RWPE2 (cell line): Measurements from ENCODE around the gene SPATA16.
"Not testable (repeated sequence)": the region's sequence is repeated elsewhere in the genome, so short reads cannot be mapped to it uniquely, and the experiment has no call there.

Source experiments
- ATAC-seq: fragments of 200-7000 bp; cut with Tn5 transposase; 3 replicates; pipeline ENCODE4 v1.9.1; 2021; ENCODE audit warnings: low read depth
- DNase-seq: peaks from one replicate; pipeline ENCODE4 v3.0.0-alpha.2; 2020; ENCODE audit warnings: low spot score
- H3K27ac ChIP-seq: fragments of 450-650 bp; 2 replicates; pipeline ENCODE4 v1.5.1; 2017; ENCODE audit warnings: mild to moderate bottlenecking; ENCODE audit not compliant: poor library complexity, severe bottlenecking
- H3K27me3 ChIP-seq: fragments of 250-450 bp; sonication (Bioruptor Pico); 2 replicates; pipeline ENCODE4 v1.5.1; 2021; ENCODE audit warnings: mild to moderate bottlenecking, moderate library complexity; ENCODE audit not compliant: insufficient read depth, poor library complexity, severe bottlenecking
- H3K36me3 ChIP-seq: fragments of 250-450 bp; sonication (Bioruptor Pico); 2 replicates; pipeline ENCODE4 v1.5.1; 2020; ENCODE audit warnings: low read depth, mild to moderate bottlenecking, moderate library complexity
- H3K4me1 ChIP-seq: fragments of 250-450 bp; sonication (Bioruptor Pico); 2 replicates; pipeline ENCODE4 v1.5.1; 2021; ENCODE audit warnings: mild to moderate bottlenecking, moderate library complexity; ENCODE audit not compliant: insufficient read depth, poor library complexity, severe bottlenecking
- H3K4me3 ChIP-seq: fragments of 250-450 bp; sonication (Bioruptor Pico); 2 replicates; pipeline ENCODE4 v1.5.1; 2021; ENCODE audit warnings: mild to moderate bottlenecking, moderate library complexity; ENCODE audit not compliant: severe bottlenecking
- H3K9me3 ChIP-seq: fragments of 250-450 bp; sonication (Bioruptor Pico); 2 replicates; pipeline ENCODE4 v1.5.1; 2021; ENCODE audit warnings: mild to moderate bottlenecking, moderate library complexity; ENCODE audit not compliant: severe bottlenecking
- TF ChIP-seq, protein P1 (sequence below): fragments of 450-650 bp; IDR thresholded peaks from one replicate; pipeline ENCODE4 v1.5.1; 2017; ENCODE audit warnings: mild to moderate bottlenecking, moderate library complexity; ENCODE audit not compliant: poor library complexity, severe bottlenecking

The SPATA16 gene

GRCh38 chr3:172968646-172969045, 172.4 kb downstream of the SPATA16 start:
- no peaks in the 10 kb centered on the region for H3K27me3 ChIP-seq
- H3K36me3 ChIP-seq, result no peaks in the 10 kb centered on the region
- no peak for DNase-seq
- no peaks in the 10 kb centered on the region for H3K4me1 ChIP-seq
- ATAC-seq, result no peak
- no peak overlapping the region for H3K27ac ChIP-seq
- H3K4me3 ChIP-seq, result no peak overlapping the region
- H3K9me3 ChIP-seq, result peaks cover 2% of the 10 kb centered on the region
- TF ChIP-seq, protein P1, sequence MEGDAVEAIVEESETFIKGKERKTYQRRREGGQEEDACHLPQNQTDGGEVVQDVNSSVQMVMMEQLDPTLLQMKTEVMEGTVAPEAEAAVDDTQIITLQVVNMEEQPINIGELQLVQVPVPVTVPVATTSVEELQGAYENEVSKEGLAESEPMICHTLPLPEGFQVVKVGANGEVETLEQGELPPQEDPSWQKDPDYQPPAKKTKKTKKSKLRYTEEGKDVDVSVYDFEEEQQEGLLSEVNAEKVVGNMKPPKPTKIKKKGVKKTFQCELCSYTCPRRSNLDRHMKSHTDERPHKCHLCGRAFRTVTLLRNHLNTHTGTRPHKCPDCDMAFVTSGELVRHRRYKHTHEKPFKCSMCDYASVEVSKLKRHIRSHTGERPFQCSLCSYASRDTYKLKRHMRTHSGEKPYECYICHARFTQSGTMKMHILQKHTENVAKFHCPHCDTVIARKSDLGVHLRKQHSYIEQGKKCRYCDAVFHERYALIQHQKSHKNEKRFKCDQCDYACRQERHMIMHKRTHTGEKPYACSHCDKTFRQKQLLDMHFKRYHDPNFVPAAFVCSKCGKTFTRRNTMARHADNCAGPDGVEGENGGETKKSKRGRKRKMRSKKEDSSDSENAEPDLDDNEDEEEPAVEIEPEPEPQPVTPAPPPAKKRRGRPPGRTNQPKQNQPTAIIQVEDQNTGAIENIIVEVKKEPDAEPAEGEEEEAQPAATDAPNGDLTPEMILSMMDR, result no peak

DNA sequence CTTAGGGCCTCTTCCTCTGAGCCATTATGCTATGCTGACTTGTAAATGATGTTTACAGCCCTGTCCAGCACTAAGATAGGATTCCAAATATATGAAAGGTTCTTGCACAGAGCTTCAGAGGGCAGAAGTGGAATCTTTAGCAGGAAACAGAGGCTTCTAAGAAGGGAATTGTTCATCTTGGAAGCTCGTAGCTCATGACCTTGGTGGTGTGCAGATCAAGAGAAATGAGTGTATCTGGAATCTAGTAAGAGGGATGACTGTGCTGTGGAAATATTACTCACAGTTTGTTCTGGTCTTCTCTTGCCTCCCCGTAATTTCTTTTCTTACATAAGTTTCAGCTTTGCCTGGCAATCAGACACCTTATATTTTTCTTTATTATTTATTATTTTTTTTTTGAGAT, 175.8 kb downstream of the SPATA16 start:
- ATAC-seq (no peak), DNase-seq (no peak)
- Histone ChIP-seq H3K4me1 (no peaks in the 10 kb centered on the region), H3K9me3 (no peaks in the 10 kb centered on the region), H3K4me3 (no peak overlapping the region), H3K27me3 (no peaks in the 10 kb centered on the region), H3K27ac (no peak overlapping the region), H3K36me3 (no peaks in the 10 kb centered on the region)
- TF ChIP-seq, protein P1, result no peak

GRCh38 chr3:172960626-172961182, 180.3 kb downstream of the SPATA16 start:
- not testable (repeated sequence) for H3K36me3 ChIP-seq, H3K27ac ChIP-seq, ATAC-seq, DNase-seq, H3K4me1 ChIP-seq, H3K9me3 ChIP-seq, H3K4me3 ChIP-seq
- H3K27me3 ChIP-seq, result peaks cover 18% of the 10 kb centered on the region

DNA sequence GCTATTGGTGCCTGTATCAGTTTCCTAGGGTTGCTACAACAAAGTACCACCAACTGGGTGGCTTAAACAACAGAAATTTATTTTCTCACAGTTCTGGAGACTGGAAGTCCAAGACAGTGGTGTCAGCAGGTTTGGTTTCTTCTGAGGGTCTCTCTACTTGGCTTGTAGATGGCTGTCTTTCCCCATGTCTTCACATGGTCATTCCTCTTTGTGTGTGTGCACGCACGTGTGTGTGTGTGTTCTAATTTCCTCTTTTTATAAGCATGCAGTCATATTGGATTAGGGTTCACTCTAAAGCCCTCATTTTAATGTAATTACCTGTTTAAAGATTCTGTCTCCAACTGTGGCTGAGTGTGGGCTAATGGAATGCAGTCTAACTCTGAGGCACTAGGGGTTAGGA, 182.5 kb downstream of the SPATA16 start:
- no peaks in the 10 kb centered on the region for H3K9me3 ChIP-seq
- peaks cover 23% of the 10 kb centered on the region for H3K27me3 ChIP-seq
- no peaks in the 10 kb centered on the region for H3K4me1 ChIP-seq
- ATAC-seq, result no peak
- H3K36me3 ChIP-seq, result no peaks in the 10 kb centered on the region
- H3K4me3 ChIP-seq, result no peak overlapping the region
- no peak for DNase-seq
- H3K27ac ChIP-seq, result no peak overlapping the region
- TF ChIP-seq, protein P1, result no peak

- DNase-seq (no peak), ATAC-seq (no peak)
- Histone ChIP-seq H3K27me3 (peaks cover 23% of the 10 kb centered on the region), H3K4me1 (no peaks in the 10 kb centered on the region), H3K4me3 (no peak overlapping the region), H3K27ac (no peak overlapping the region), H3K9me3 (no peaks in the 10 kb centered on the region), H3K36me3 (no peaks in the 10 kb centered on the region)
- TF ChIP-seq, protein P1, result no peak
These were observed 187.5 kb downstream of the SPATA16 start for GRCh38 chr3:172953571-172953970.
